Measurements from ENCODE around the gene HFE. TPM values are rescaled to one million over a fixed set of nuclear protein-coding genes. Genes with fewer than 3 reads are reported as not detected.

The HFE gene
- total RNA-seq, 1 donor from 2014 or later, result 3.4 TPM

DNA sequence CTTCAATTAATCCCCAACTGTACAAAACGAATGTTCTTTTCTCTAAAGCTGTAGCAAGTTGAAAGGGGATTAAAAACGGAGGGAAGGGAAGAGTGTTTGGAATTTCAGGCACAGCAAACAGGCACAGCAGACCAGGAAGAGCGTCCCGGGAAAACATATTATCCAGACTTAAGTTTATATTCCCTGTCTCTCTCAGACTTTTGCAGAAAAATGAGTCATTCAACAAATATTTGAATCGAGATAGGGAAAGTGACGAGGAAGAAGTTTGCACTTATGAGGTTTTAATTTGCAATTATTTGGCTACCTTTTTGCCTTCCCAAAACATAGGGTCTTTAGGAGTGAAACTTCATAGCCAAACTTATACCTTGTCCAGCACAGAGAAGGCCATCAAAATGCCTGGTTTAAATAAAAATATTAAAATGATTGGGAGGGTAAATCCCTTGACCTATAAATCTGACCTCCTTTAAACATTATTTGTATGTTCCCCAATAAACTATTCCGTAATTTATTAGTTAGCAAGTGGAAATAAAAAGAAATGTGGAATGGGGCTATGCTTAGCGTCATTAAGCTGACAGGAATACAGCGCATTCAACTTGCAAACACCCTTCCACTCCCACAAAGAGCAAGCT is 16.0 kb downstream of the HFE start:
- TF ChIP-seq, protein P1, sequence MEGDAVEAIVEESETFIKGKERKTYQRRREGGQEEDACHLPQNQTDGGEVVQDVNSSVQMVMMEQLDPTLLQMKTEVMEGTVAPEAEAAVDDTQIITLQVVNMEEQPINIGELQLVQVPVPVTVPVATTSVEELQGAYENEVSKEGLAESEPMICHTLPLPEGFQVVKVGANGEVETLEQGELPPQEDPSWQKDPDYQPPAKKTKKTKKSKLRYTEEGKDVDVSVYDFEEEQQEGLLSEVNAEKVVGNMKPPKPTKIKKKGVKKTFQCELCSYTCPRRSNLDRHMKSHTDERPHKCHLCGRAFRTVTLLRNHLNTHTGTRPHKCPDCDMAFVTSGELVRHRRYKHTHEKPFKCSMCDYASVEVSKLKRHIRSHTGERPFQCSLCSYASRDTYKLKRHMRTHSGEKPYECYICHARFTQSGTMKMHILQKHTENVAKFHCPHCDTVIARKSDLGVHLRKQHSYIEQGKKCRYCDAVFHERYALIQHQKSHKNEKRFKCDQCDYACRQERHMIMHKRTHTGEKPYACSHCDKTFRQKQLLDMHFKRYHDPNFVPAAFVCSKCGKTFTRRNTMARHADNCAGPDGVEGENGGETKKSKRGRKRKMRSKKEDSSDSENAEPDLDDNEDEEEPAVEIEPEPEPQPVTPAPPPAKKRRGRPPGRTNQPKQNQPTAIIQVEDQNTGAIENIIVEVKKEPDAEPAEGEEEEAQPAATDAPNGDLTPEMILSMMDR (IDR thresholded peaks at IDR 0.05; ENCODE audit: borderline replicate concordance), result no peak
- intact Hi-C loops (cut with micrococcal nuclease), result no loop called here
- Histone ChIP-seq H3K27ac (replicated peaks) (peak overlapping the region; percentile 89), H3K9me3 (replicated peaks) (no peaks in the 10 kb centered on the region), H3K4me3 (peak overlapping the region; percentile 74), H3K27me3 (ENCODE audit: low read depth) (no peaks in the 10 kb centered on the region), H3K4me1 (peaks cover 14% of the 10 kb centered on the region), H3K36me3 (no peaks in the 10 kb centered on the region)
- no peak for DNase-seq

DNA sequence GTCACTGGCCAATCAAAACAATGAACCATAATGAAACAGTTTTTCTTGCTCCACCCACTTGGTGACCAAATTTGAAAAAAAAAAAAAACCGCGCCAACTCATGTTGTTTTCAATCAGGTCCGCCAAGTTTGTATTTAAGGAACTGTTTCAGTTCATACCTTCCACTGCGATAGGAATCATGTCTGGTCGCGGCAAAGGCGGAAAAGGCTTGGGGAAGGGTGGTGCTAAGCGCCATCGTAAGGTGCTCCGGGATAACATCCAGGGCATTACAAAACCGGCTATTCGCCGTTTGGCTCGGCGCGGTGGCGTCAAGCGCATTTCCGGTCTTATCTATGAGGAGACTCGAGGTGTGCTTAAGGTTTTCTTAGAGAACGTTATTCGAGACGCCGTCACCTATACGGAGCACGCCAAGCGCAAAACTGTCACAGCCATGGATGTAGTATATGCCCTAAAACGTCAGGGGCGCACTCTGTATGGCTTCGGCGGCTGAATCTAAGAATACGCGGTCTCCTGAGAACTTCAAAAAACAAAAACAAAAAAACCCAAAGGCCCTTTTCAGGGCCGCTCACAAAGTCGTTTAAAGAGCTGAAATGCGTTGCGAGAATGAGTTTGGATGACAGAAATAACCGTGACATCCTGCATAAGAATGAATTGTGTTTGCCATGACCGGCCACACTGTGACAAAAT is 16.7 kb downstream of the HFE start:
- Histone ChIP-seq H3K4me1 (peaks cover 14% of the 10 kb centered on the region), H3K27me3 (ENCODE audit: low read depth) (no peaks in the 10 kb centered on the region), H3K36me3 (no peaks in the 10 kb centered on the region), H3K9me3 (replicated peaks) (no peaks in the 10 kb centered on the region), H3K27ac (replicated peaks) (peak overlapping the region; percentile 89), H3K4me3 (peak overlapping the region; percentile 74)
- intact Hi-C loops (cut with micrococcal nuclease), result no loop called here
- TF ChIP-seq, protein P1 (IDR thresholded peaks at IDR 0.05; ENCODE audit: borderline replicate concordance), result peak; percentile 53
- peak; percentile 80 for DNase-seq

DNA sequence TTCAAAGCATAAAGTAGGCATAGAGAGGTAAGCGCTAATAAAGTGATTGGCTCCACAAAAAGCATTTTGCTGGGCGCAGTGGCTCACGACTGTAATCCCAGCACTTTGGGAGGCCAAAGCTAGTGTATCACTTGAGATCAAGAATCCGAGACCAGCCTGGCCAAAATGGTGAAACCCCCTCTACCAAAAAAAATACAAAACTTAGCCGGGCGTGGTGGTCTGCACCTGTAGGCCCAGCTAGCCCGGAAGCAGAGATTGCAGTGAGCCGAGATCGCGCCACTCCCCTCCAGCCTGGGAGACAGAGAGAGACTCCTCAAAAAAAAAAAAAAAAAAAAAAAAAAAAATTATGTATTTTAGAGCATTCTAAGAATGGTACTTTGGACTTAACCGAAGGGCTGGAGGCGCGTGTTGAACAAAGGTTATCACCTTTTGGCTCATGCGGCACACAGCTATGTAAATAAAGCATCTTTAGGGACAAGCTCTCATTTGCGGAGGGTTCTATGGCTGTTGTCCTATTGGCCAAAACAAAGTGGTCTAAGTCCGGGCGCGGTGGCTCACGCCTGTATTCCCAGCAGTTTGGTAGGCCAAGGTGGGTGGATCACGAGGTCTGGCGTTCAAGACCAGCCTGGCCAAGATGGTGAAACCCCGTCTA is 17.4 kb downstream of the HFE start:
- H3K4me3 ChIP-seq, result peak overlapping the region; percentile 74
- no peaks in the 10 kb centered on the region for H3K36me3 ChIP-seq
- TF ChIP-seq, protein P1 (IDR thresholded peaks at IDR 0.05; ENCODE audit: borderline replicate concordance), result no peak
- peaks cover 14% of the 10 kb centered on the region for H3K4me1 ChIP-seq
- H3K27me3 ChIP-seq (ENCODE audit: low read depth), result no peaks in the 10 kb centered on the region
- intact Hi-C loops (cut with micrococcal nuclease), result no loop called here
- DNase-seq, result no peak
- no peaks in the 10 kb centered on the region for H3K9me3 ChIP-seq (replicated peaks)
- peak overlapping the region; percentile 89 for H3K27ac ChIP-seq (replicated peaks)

DNA sequence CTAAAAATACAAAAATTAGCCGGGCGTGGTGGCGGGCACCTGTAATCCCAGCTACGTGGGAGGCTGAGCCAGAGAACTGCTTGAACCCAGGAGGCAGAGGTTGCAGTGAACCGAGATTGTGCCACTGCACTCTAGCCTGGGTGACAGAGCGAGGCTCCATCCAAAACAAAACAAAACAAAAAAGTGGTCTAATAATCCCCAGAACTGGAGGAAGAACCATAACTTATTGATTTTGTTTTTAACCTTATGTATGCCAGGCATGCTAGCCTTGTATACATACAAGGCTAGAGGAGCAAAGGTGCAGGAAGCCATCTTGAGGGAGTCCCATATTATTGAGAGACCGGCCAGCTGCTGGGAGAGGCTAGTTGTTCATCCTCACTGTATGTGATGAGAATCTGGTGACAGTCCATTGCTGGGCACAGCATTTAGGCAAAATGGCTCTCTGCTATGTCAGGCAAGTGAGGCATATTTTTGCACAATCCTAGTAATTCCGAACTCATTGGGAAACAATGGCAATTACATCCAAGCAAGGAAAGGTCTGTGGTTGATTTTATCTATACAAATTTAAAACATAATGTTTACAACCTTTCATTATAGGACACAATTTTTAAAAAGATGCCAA is 18.0 kb downstream of the HFE start:
- no peaks in the 10 kb centered on the region for H3K36me3 ChIP-seq
- no peak for DNase-seq
- H3K4me3 ChIP-seq, result no peak overlapping the region
- H3K27me3 ChIP-seq (ENCODE audit: low read depth), result no peaks in the 10 kb centered on the region
- H3K27ac ChIP-seq (replicated peaks), result no peak overlapping the region
- no peaks in the 10 kb centered on the region for H3K9me3 ChIP-seq (replicated peaks)
- intact Hi-C loops (cut with micrococcal nuclease), result no loop called here
- TF ChIP-seq, protein P1 (IDR thresholded peaks at IDR 0.05; ENCODE audit: borderline replicate concordance), result no peak
- H3K4me1 ChIP-seq, result peaks cover 14% of the 10 kb centered on the region

DNA sequence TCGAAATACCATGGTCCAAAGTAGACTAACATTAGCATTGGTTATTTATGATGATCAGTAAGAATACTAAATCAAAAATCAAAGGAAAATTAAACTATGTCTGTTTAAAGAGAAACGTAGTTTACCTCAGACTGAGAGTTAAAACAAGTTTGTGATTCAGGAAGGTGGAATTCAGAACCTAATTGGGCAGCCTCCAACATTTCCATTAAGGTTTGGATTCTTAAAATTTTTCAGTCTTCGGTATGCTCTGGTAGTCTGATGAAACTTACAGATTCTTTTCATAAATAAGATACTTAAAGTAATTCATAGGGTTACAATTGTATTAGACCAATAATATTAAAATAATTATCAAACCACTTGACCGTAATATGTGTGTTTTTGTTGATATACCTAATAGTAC is 18.6 kb downstream of the HFE start:
- Histone ChIP-seq H3K9me3 (replicated peaks) (no peaks in the 10 kb centered on the region), H3K27ac (replicated peaks) (no peak overlapping the region), H3K4me3 (no peak overlapping the region), H3K36me3 (no peaks in the 10 kb centered on the region), H3K27me3 (ENCODE audit: low read depth) (no peaks in the 10 kb centered on the region), H3K4me1 (peaks cover 14% of the 10 kb centered on the region)
- TF ChIP-seq, protein P1 (IDR thresholded peaks at IDR 0.05; ENCODE audit: borderline replicate concordance), result no peak
- intact Hi-C loops (cut with micrococcal nuclease), result no loop called here
- DNase-seq, result no peak
